Fibroblast of skin of scalp (primary cell): ENCODE measurements around the gene TRPV5.

Source experiments
- DNase-seq: peaks from one replicate; pipeline ENCODE4 v3.0.0-alpha.2; 2013

The TRPV5 gene

DNA sequence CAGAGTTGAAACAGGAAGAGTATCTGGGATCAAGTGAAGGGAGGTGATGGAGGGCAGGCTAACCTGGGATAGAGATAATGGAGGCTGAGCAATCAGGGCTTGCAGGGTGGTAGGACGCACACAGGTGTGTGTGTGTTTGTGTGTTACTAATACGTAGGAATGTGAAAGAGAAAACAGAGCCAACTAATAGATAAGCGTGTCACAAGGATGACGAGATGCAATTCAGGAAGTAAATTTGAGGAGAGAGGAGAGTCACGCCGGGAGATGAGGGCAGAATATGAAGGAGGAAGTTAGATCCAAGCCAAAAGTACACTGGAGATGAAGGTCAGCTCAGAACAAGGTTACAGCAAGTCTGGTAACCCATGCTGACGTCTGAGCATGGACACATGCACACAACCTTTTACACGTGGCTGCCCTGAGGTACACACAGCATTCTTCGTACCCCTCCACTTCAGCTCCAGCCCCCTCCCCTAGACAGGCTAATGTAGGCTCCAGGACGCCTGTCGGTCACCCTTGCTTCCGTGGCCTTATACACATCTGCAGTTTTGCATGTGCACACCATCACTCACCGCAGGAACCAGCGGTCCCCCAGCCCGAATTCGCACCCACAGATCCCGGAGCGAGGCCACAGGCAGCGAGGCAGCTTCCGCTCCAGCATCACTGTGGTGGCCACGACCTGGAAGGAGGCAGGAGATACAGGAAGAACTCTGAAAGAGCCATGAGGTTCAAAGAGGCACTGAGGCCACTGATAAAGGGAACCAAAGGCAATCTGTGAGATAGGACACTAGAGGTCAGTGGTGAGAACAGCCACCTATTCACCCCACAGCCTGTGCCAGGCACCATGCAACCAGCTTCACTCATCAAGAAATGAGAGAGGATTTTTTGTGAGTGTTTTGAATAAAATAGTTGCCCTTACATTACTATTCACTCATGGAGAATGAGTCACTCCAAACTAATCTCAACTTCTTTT is 24.3 kb downstream of the TRPV5 start:
- no peak for DNase-seq

GRCh38 chr7:142908290-142908689 is 25.3 kb downstream of the TRPV5 start:
- no peak for DNase-seq

DNA sequence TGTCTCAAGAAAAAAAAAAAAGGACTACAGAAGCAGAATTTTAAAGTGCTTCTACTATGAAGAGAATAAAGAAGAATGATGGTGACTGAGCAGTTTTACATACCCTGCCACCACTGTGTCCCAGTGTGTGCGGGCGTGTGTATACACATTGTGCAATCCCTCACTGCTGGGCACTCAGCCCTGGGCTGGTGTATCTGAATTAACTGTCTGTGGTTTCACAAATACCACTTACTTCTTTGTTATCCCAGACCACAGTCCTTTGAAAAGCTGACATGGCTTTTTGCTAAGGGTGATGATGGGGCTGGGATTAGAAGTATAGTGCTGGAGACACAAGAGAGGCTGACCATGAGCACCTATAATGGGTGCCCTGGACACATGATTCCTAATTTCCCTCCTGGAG is 26.9 kb downstream of the TRPV5 start:
- no peak for DNase-seq

- no peak for DNase-seq
Measured at GRCh38 chr7:142905759-142906158, 27.8 kb downstream of the TRPV5 start.

DNA sequence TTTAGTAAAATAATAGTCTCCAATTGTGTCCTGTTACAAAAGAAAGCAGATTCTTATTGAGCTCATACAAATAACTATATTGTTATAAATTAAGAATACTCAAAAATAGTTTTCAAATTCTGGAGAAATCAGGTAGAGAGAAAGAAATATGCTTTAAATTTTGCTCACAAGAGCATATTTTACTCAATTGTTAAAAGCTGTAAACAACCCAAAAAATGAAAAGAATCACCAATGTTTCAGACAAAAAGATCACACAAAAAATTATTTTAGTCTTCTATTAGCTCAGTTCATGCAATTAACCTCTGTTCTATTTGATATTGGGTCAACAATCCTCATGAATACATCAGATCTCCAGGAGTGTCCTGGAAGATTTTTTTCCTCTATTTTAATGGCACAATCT is 29.4 kb downstream of the TRPV5 start:
- no peak for DNase-seq

DNA sequence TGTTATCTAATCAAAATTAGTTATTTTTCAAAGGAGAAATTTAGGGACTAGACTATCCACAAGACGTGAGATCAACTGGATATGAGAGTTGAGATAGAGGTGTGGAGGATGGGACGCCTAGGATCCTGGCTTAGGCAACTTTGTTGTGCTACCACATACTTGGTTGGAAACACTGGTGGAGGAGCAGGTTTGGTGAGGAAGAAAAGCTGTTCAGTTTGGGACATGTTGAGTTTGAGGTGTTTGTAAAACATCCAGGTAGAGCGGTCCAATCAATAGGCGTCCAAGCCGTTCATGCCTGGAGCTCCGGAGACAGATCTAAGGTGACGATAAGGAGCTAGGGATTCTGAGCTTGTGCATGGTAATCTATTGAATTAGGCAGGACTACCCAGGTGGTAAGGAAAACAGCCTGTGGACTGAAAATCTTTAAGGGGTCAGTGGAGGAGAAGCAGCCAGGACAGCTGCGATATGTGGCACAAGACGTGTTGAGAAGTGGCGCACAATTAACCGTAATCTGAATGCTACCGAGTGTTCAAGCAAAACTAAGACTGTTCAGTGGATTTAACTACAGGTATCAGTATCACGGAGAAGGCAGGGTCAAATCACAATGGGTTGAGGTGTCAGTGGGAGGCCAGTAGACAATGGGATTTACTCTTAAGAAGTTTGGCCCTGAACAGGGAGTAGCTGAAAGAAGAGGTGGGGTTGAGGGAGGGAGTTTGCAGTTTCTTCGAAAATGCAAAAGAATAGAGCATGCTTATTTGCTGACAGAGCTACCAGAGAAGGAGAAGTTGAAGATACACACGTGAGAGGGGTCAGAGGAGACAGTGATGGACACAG is 31.9 kb downstream of the TRPV5 start:
- DNase-seq, result no peak

- no peak for DNase-seq
Measured at GRCh38 chr7:142899661-142900060, 33.9 kb downstream of the TRPV5 start.

DNA sequence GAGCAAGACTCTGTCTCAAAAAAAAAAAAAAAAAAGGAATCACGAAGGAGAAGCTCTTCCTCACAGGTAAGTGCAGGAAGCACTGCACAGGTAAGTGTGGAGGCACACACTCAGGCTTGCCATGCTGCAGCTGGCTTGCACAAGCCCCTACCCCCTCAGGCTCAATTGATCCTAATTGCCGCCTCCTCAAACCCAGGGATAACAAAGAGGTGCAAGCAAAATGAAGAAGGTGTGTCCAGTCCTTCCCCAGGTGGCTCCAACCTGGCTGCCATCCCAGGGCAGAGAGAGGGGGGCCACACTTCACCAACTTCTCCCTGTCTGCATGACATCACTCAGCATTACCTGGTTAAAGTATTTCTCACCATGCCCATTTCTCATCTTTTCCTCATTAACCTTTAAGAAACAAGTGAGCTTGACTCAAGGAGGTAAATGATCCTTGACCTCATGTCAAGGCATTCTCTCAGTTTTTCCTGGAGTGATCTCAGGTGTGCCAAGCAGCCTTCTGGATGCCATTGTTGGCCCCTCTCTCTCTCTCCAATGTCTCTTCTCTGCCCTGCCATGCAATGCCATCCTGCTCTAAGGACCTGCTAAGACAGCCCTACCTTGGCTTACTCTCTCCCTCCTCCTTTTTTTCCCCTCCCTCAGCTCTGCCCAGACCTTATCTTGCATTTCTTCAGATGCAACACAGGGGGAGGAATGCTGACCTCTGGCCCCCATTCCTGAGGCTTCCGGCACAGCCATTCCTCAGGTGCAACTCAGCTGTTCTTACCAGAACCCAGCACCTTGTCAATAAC is 35.0 kb downstream of the TRPV5 start:
- no peak for DNase-seq

DNA sequence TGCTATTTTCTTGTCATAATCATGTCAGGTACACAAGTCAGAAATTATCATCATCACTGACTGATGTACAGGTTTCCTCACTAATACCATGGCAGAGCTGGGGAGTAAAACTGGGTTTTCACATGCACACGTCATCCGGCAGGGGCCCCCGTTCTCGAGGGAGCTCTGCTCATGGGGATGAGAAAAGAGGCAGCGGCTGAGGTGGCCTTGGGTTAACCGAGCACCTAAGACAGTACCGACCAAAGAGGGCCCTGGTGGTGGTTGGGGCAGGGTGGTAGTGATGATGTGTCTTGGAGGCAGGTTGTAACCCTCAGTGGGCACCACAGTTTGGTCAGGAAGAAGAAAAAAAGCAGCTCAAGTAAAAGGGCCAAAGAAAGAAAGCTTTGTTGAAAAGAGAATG is 35.9 kb downstream of the TRPV5 start:
- DNase-seq, result no peak

- no peak for DNase-seq
Measured at GRCh38 chr7:142896741-142897379, 36.7 kb downstream of the TRPV5 start.

GRCh38 chr7:142896151-142896550 is 37.4 kb downstream of the TRPV5 start:
- DNase-seq, result no peak

DNA sequence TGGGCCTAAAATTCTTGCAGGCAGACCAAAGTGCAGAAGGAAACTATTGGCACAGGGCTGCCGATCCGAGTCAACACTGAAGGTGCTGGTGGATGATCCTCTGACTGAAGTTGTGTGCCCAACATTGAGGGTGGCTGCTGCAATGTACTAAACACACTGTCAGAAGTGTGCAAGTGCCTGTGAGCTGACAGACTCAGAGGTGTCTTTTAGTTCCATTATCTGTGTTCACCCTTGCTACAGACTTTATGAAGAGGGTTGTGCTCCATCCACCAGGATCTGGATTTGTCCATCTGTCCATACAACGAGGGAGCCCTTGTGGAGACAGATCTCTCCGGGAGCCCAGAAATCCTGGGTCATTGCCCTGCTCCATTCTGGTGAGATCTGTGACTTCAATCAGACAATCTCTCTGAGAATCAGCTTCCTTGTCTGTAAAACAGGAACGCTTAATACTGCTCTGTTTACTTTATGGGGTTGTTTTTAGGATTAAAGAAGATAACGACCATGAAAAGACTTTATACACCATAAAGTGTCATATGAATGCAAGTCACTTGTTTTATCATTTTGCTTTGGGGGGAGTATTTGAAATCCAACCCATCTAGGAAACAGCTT is 38.5 kb downstream of the TRPV5 start:
- no peak for DNase-seq

DNA sequence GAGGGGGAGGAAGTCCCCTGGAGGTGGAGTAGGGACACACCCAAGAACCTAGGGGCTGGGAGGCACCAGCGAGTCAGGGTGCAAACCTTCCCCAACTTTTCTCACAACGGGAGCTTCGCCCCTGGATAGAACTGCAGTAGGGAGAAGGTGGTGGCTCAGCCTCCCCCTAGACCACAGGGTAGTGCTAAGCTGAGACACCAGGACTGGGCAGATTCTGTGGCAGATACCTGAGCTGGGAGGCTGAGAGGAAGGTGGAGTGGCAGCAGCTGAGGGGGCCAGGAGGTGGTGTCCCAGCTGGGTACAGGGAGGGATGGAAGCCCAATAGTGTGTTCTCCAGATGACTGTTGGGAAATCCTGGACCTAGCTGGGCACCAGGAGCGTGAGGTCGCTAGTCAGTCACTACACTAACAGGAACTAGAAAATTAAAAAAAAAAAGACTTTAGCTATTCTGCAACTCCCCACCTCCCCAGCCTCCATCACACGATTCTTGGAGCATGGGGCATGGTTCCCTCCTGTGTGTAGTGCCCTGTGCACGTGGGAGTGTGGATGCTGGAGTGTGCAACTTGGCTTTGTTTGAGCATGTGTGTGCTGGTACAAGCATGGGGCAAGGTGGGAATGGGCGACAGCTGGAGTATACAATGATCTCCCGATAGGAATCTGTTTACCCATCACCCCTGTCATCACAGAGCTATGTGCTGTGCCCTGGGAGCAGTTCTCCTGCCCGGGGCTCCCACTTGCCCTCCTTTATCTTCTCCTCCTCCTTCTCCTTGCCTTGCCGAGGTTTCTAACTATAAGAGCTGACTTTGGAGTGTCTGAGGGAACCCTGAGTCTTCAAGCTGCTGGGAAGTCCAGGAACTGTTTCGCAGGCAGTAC is 39.2 kb downstream of the TRPV5 start:
- DNase-seq, result no peak

- no peak for DNase-seq
Measured at GRCh38 chr7:142892951-142893350, 40.6 kb downstream of the TRPV5 start.

DNA sequence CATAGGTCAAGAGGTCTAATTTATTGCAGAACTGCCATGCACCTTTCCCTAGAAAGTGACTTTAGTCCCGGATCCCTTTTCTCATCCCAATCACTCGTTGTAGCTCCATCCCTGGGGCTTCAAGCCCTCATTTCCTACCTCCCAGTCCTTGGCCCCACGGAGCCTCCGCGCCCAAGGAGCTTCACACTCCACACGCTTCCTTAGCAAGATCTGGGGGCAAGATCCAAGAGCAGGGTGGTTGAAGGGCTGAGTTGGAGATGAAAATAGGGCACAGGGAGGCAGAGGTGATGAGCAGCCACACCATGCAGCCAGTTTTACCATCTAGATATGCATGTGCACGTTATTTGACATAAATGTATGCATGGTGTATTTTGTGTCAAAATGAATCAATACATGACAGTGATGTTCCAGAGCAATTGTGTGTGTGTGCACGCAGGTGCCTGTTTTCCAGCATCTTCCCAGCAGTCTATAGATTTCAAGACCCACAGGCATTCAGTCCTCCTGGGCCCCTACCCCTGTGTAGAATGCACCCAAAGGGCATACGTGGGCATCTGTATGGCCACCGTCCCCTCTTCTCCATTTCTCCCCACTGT is 42.0 kb downstream of the TRPV5 start:
- no peak for DNase-seq

DNA sequence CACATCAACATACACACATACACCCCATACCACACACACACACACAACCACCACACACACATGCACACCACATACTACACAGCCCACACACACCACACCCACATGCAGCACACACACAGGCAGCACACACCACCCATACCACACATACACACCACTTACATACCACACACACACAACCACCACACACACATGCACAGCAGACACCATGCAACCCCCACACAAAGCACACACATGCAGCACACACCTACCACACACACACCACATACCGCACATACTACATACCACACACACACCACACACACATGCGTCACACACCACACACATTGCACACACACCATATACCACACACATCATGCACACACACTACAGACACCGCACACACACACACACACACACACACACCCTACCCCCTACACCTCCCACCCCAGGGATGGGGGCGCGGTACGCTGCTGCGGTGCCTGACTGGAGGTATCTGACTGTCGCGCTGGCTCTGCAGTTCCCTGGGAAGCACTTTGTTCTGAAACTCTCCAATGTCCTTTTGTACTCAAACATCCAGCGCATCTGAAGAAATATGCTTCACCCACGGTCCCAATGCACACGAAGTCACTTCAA is 42.6 kb downstream of the TRPV5 start:
- DNase-seq, result no peak

GRCh38 chr7:142889816-142890215 is 43.7 kb downstream of the TRPV5 start:
- no peak for DNase-seq

DNA sequence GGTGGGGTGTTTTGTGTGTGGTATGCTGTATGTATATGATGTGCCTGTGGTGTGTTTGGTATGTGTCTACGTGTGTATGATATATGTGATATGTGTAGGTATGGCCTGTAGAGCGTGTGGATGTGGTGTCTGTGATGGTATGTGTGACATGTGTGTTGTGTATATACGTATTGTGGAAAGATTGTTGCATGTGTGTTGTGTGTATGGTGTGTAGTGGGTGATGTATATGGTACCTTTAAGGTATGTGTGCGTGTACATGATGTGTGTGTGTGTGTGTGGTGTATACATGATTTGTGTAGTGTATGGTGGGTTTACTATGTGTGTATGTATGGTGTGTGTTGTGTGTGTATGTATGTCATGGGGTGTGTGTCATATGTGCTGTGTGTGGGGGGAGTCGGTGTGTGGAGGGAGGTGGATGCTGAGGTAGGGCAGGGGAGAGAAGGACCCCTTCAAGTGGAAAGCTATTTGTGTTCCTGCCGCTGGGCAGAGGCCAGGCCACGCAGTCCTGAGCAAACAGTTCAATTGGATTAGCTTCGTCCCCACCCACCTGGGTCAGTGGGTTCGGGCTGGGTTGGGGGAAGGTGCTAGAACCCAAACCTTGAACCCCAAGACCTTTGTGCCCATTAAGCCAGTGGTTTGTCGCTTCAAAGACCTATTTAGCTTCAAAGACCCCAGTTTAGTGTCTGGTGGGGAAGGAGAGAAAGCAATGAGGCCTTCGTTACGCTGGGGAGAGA is 46.1 kb downstream of the TRPV5 start:
- DNase-seq, result no peak

DNA sequence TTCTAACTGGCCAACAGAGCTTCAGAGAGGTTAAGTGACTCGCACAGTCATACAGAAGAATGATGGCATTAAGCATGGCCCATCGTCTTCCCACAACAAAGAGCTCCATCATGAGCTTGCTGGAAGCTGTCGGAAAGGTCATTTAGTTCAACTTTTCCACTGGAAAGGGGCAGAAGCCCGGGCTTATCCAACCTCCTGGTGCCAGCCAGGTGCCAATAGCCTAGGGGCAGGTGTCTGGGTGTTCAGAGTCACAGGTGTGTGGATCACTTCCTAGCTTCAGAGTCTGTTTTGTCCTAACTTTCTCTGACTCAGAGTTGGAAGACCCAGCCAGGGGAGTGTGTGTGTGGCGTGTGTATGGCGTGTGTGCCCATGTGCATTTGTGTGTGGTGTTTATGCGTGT is 46.7 kb downstream of the TRPV5 start:
- DNase-seq, result no peak
